ENCODE measurements around the gene LAMTOR2. TPM values are rescaled to one million over a fixed set of nuclear protein-coding genes. Genes with fewer than 3 reads are reported as not detected.
A peak's percentile ranks its signal among the peaks of the same experiment; 100 is the strongest.

The LAMTOR2 gene
- total RNA-seq, 1 donor from 2014 or later: 29.4 TPM

DNA sequence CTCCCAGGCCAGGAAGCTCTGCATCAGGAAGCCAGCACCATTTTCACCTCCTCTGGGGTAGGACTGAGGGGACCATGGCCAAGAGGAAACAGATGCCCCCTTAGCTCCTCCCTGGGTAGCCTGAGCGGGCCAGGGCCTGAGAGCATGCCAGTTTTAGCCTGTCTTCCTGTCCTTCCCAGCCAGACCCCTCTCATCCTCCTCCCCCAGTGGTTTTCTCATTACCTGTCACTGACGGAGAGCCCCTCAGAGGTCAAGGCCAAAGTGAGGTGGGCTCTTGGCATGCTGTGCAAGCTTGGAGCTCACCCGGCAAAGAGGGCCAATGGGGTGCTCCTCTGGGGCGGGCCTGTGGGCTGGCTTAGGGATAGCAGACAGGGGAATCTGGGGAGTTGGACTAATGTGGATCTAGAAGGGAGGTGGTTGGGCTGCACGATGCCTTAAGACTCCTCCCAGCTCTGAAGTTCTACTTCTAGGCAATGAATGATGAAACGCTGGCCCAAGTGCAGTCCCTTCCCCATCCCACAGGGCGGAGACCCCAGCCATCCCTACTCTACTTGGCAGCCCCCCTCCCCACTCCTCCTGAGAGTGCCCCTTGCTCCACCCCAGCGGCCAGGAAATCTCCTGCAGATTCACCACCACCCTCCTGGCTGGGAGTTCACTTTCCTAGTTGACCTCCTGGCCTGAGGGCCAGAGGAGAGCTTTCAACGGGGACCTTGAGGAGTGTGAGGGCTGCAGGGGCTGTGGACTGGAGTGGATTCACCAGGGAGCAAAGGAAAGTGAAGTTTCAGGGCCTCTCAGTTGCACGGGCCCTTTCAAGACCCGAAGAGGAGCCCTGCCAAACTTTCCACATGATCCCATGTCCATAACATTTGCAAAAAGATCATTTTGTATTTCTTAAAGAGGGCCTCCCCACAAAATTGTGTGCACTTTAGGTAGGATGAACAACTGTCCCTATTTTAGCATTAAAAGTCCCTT is 50.6 kb downstream of the LAMTOR2 start:
- Histone ChIP-seq H4K20me1 (ENCODE audit: low read depth) (peaks cover 100% of the 10 kb centered on the region), H3K27me3 (no peaks in the 10 kb centered on the region), H3K4me1 (peaks cover 43% of the 10 kb centered on the region), H3F3A (ENCODE audit: low read depth) (peaks cover 38% of the 10 kb centered on the region), H3K36me3 (no peaks in the 10 kb centered on the region), H3K27ac (no peak overlapping the region), H3K79me2 (ENCODE audit: low read depth) (peaks cover 65% of the 10 kb centered on the region), H2AFZ (replicated peaks) (no peak overlapping the region), H3K9me3 (ENCODE audit: low read depth) (no peaks in the 10 kb centered on the region), H3K9ac (no peak overlapping the region), H3K4me2 (peak overlapping the region; percentile 75), H3K4me3 (peak overlapping the region; percentile 35)
- Mint-ChIP-seq H3K27ac (peak overlapping the region; percentile 97), H3K36me3 (peaks cover 20% of the 10 kb centered on the region), H3K27me3 (ENCODE audit: insufficient read depth, low read depth) (peaks cover 14% of the 10 kb centered on the region), H3K9me3 (no peaks in the 10 kb centered on the region), H3K4me3 (peak overlapping the region; percentile 78), H3K4me1 (peaks cover 73% of the 10 kb centered on the region)
- no peak for DNase-seq (ENCODE audit: low spot score)
- TF ChIP-seq EZH2 (IDR thresholded peaks at IDR 0.05): no peak
- TF ChIP-seq, protein P1, sequence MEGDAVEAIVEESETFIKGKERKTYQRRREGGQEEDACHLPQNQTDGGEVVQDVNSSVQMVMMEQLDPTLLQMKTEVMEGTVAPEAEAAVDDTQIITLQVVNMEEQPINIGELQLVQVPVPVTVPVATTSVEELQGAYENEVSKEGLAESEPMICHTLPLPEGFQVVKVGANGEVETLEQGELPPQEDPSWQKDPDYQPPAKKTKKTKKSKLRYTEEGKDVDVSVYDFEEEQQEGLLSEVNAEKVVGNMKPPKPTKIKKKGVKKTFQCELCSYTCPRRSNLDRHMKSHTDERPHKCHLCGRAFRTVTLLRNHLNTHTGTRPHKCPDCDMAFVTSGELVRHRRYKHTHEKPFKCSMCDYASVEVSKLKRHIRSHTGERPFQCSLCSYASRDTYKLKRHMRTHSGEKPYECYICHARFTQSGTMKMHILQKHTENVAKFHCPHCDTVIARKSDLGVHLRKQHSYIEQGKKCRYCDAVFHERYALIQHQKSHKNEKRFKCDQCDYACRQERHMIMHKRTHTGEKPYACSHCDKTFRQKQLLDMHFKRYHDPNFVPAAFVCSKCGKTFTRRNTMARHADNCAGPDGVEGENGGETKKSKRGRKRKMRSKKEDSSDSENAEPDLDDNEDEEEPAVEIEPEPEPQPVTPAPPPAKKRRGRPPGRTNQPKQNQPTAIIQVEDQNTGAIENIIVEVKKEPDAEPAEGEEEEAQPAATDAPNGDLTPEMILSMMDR (IDR thresholded peaks at IDR 0.05): peak; percentile 4

DNA sequence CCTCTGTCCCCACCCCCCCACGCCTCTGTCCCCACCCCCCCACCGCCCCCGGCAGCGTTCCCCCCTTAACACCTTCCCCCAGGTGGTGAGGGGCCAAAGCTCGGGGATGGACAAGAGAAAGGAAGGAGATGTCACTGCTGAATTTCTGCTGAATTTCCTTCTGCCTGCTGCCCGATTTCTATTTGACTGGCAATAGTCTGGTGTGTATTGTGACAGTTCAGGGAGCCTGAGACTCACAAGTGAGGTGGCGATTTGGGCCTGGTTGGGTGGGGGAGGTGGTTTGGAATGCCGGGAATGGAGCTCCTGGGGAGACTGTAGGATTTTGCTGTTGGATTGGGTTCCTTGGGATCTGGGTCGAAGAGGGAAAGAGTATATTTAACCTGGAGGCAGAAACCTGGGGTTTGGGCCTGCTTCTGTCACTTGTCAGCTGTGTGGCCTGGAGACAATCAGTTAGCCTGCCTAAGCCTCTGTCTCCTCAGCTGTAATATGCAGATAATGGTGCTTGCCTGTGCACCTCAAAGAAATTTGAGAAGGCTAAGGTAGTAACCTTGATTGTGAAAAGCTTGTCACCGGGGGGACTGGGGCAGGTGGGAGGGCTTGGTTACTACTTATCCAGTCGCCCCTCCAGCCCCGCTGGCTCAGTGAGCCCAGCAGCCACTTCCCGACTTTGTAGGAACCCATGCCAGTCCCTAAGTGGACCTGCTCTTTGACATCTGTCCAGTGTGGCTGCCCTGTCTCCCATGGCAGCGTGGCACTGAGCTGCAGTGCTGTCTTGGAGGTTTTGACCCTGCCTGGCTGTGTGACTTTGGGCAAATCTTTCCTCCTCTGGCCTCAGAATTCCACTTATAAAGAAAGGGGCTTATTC is 52.3 kb downstream of the LAMTOR2 start:
- peak overlapping the region; percentile 51 for H3K27ac ChIP-seq
- peaks cover 43% of the 10 kb centered on the region for H3K4me1 ChIP-seq
- peaks cover 40% of the 10 kb centered on the region for H3F3A ChIP-seq (ENCODE audit: low read depth)
- peak; percentile 72 for DNase-seq (ENCODE audit: low spot score)
- H2AFZ ChIP-seq (replicated peaks): no peak overlapping the region
- H3K27me3 Mint-ChIP-seq (ENCODE audit: insufficient read depth, low read depth): peaks cover 15% of the 10 kb centered on the region
- peak overlapping the region; percentile 75 for H3K4me2 ChIP-seq
- H4K20me1 ChIP-seq (ENCODE audit: low read depth): peaks cover 100% of the 10 kb centered on the region
- no peaks in the 10 kb centered on the region for H3K9me3 Mint-ChIP-seq
- peak overlapping the region; percentile 96 for H3K27ac Mint-ChIP-seq
- H3K4me3 ChIP-seq: peak overlapping the region; percentile 35
- H3K27me3 ChIP-seq: no peaks in the 10 kb centered on the region
- no peak overlapping the region for H3K9ac ChIP-seq
- peaks cover 60% of the 10 kb centered on the region for H3K4me1 Mint-ChIP-seq
- TF ChIP-seq, protein P1 (IDR thresholded peaks at IDR 0.05): no peak
- TF ChIP-seq EZH2phosphoT487 (IDR thresholded peaks at IDR 0.05) (no peak), EZH2 (IDR thresholded peaks at IDR 0.05) (no peak)
- H3K9me3 ChIP-seq (ENCODE audit: low read depth): no peaks in the 10 kb centered on the region
- H3K4me3 Mint-ChIP-seq: peak overlapping the region; percentile 58
- no peaks in the 10 kb centered on the region for H3K36me3 ChIP-seq
- peaks cover 50% of the 10 kb centered on the region for H3K79me2 ChIP-seq (ENCODE audit: low read depth)
- H3K36me3 Mint-ChIP-seq: peaks cover 14% of the 10 kb centered on the region

DNA sequence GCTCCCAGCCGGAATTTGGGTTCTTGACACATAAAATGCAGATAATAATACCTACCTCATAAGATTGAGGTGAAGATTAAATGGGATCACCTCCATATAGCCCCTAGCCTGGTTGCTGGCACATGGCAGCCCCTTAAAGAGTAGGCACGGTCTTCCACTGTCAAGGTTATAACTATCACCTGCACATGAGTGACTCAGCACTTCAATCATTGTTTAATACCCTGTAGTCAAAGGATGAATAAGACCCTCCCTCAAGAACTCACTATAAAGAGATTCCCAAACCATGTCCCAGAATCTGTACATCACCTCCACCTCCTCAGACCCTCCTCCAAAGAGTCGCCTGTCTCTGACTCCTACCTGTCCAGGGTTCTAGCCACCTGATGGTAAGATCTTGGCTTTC is 53.5 kb downstream of the LAMTOR2 start:
- Mint-ChIP-seq H3K4me1 (peaks cover 60% of the 10 kb centered on the region), H3K27ac (no peak overlapping the region), H3K4me3 (no peak overlapping the region), H3K27me3 (ENCODE audit: insufficient read depth, low read depth) (peaks cover 19% of the 10 kb centered on the region), H3K9me3 (no peaks in the 10 kb centered on the region), H3K36me3 (peaks cover 11% of the 10 kb centered on the region)
- no peak for DNase-seq (ENCODE audit: low spot score)
- Histone ChIP-seq H4K20me1 (ENCODE audit: low read depth) (peaks cover 100% of the 10 kb centered on the region), H3K36me3 (no peaks in the 10 kb centered on the region), H3K9me3 (ENCODE audit: low read depth) (no peaks in the 10 kb centered on the region), H3K27ac (no peak overlapping the region), H3K9ac (no peak overlapping the region), H3K4me1 (peaks cover 37% of the 10 kb centered on the region), H3K4me2 (no peak overlapping the region), H3K79me2 (ENCODE audit: low read depth) (peaks cover 38% of the 10 kb centered on the region), H2AFZ (replicated peaks) (no peak overlapping the region), H3F3A (ENCODE audit: low read depth) (peaks cover 43% of the 10 kb centered on the region), H3K4me3 (no peak overlapping the region), H3K27me3 (no peaks in the 10 kb centered on the region)
- TF ChIP-seq, protein P1 (IDR thresholded peaks at IDR 0.05): no peak
- no peak for TF ChIP-seq EZH2phosphoT487 (IDR thresholded peaks at IDR 0.05)
- TF ChIP-seq EZH2 (IDR thresholded peaks at IDR 0.05): no peak

Other genes with a start within 250 kb of the LAMTOR2 start
- gene GON4L, start 197.6 kb upstream of the LAMTOR2 start, total RNA-seq (ENCODE audit: low replicate concordance): 31.4 and 41.8 TPM in 2 replicates
- 6.3 TPM in 2 replicates for gene SYT11, start 195.2 kb upstream of the LAMTOR2 start, total RNA-seq (ENCODE audit: low replicate concordance)
- 41.5 and 51.3 TPM in 2 replicates for gene RIT1, start 143.4 kb upstream of the LAMTOR2 start, total RNA-seq (ENCODE audit: low replicate concordance)
- gene KHDC4, start 120.4 kb upstream of the LAMTOR2 start, total RNA-seq (ENCODE audit: low replicate concordance): 91.5 and 91.9 TPM in 2 replicates
- gene RXFP4, start 113.1 kb upstream of the LAMTOR2 start, total RNA-seq (ENCODE audit: low replicate concordance): not detected in 2 replicates
- 79.7 and 108 TPM in 2 replicates for gene ARHGEF2, start 76.2 kb upstream of the LAMTOR2 start, total RNA-seq (ENCODE audit: low replicate concordance)
- gene SSR2, start 33.8 kb upstream of the LAMTOR2 start, total RNA-seq (ENCODE audit: low replicate concordance): 293 and 314 TPM in 2 replicates
- gene UBQLN4, start 984 bp upstream of the LAMTOR2 start, total RNA-seq (ENCODE audit: low replicate concordance): 43.7 and 64.9 TPM in 2 replicates
- gene RAB25, start 6.4 kb downstream of the LAMTOR2 start, total RNA-seq (ENCODE audit: low replicate concordance): 2.4 and 7.7 TPM in 2 replicates
- 32.2 and 62.6 TPM in 2 replicates for gene MEX3A, start 27.7 kb downstream of the LAMTOR2 start, total RNA-seq (ENCODE audit: low replicate concordance)
- gene LMNA, start 59.9 kb downstream of the LAMTOR2 start, total RNA-seq (ENCODE audit: low replicate concordance): 20.5 and 35.8 TPM in 2 replicates
- gene SEMA4A, start 98.8 kb downstream of the LAMTOR2 start, total RNA-seq (ENCODE audit: low replicate concordance): 0.69 and 1.8 TPM in 2 replicates
- gene SLC25A44, start 139.3 kb downstream of the LAMTOR2 start, total RNA-seq (ENCODE audit: low replicate concordance): 4.6 and 9.4 TPM in 2 replicates
- gene PMF1, start 158.2 kb downstream of the LAMTOR2 start, total RNA-seq (ENCODE audit: low replicate concordance): 99.3 and 103 TPM in 2 replicates
- gene BGLAP, start 187.4 kb downstream of the LAMTOR2 start, total RNA-seq (ENCODE audit: low replicate concordance): 0.22 and 0.40 TPM in 2 replicates
- 5.0 and 8.5 TPM in 2 replicates for gene PAQR6, start 193.3 kb downstream of the LAMTOR2 start, total RNA-seq (ENCODE audit: low replicate concordance)
- 45.9 and 84.5 TPM in 2 replicates for gene SMG5, start 228.0 kb downstream of the LAMTOR2 start, total RNA-seq (ENCODE audit: low replicate concordance)
- 1.7 and 3.2 TPM in 2 replicates for gene TMEM79, start 229.5 kb downstream of the LAMTOR2 start, total RNA-seq (ENCODE audit: low replicate concordance)
- 38.7 and 52.3 TPM in 2 replicates for gene GLMP, start 240.9 kb downstream of the LAMTOR2 start, total RNA-seq (ENCODE audit: low replicate concordance)
- gene VHLL, start 244.5 kb downstream of the LAMTOR2 start, total RNA-seq (ENCODE audit: low replicate concordance): 0.34 TPM in 1 of 2 replicates, not detected in the other

Measured in neural progenitor cell (in vitro differentiated cells).